Left ventricle myocardium inferior (tissue), 1 donor: ENCODE results near the gene PROB1. TPM values are rescaled to one million over a fixed set of nuclear protein-coding genes. Genes with fewer than 3 reads are reported as not detected.
A peak's percentile ranks its signal among the peaks of the same experiment; 100 is the strongest.
"Not testable (repeated sequence)": the region's sequence is repeated elsewhere in the genome, so short reads cannot be mapped to it uniquely, and the experiment has no call there.

Experiments used
- DNase-seq: peaks from one replicate; pipeline ENCODE4 v3.0.0-alpha.2; 2020
- H3K27ac ChIP-seq: fragments of 200-600 bp; replicated peaks from 2 replicates; pipeline ENCODE4 v1.8.0; 2021
- H3K27me3 ChIP-seq: fragments of 200-600 bp; 2 replicates; pipeline ENCODE4 v1.8.0; 2021; ENCODE audit warnings: low read depth
- H3K36me3 ChIP-seq: fragments of 200-600 bp; 2 replicates; pipeline ENCODE4 v1.8.0; 2021
- H3K4me1 ChIP-seq: fragments of 200-600 bp; 2 replicates; pipeline ENCODE4 v1.8.0; 2021
- H3K4me3 ChIP-seq: fragments of 200-600 bp; 2 replicates; pipeline ENCODE4 v1.8.0; 2021; ENCODE audit warnings: mild to moderate bottlenecking, moderate library complexity
- H3K9me3 ChIP-seq: fragments of 200-600 bp; replicated peaks from 2 replicates; pipeline ENCODE4 v1.8.0; 2021
- CTCF ChIP-seq: fragments of 200-600 bp; IDR thresholded peaks from 2 replicates; pipeline ENCODE4 v1.8.0; 2021; ENCODE audit warnings: antibody characterized with exemption, mild to moderate bottlenecking, borderline replicate concordance
- intact Hi-C: fragments of 100-400 bp; cut with micrococcal nuclease; formaldehyde crosslinking; loops from one replicate; pipeline ENCODE4 v1.11.0; 2022
- long read RNA-seq: library from polyadenylated mRNA; unstranded; transcript quantifications from one replicate; pipeline ENCODE4 v2.0.0, GENCODE V29; 2021
- total RNA-seq: library from RNA; stranded (reverse); fragmentation: NEBNext Ultra II Directional; extraction: Animal tissue kit (Norgen Biotek cat#: 25700); gene quantifications from one replicate; pipeline ENCODE4 v1.2.1, GENCODE V29; 2021
- donor health status: DM: no; HTN: yes; CAD: no; lungs with severe emphysema.

PROB1 gene, protein sequence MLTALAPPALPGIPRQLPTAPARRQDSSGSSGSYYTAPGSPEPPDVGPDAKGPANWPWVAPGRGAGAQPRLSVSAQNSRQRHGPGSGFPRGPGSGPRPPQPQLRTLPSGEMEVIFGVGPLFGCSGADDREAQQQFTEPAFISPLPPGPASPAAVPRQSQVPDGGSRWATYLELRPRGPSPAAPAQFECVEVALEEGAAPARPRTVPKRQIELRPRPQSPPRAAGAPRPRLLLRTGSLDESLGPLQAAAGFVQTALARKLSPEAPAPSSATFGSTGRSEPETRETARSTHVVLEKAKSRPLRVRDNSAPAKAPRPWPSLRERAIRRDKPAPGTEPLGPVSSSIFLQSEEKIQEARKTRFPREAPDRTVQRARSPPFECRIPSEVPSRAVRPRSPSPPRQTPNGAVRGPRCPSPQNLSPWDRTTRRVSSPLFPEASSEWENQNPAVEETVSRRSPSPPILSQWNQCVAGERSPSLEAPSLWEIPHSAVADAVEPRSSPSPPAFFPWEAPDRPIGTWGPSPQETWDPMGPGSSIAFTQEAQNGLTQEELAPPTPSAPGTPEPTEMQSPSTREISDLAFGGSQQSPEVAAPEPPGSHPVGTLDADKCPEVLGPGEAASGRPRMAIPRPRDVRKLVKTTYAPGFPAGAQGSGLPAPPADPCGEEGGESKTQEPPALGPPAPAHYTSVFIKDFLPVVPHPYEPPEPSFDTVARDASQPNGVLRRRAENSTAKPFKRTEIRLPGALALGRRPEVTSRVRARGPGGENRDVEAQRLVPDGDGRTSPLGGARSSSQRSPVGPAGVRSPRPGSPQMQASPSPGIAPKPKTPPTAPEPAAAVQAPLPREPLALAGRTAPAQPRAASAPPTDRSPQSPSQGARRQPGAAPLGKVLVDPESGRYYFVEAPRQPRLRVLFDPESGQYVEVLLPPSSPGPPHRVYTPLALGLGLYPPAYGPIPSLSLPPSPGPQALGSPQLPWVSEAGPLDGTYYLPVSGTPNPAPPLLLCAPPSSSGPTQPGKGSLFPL
- total RNA-seq, result 46.3 TPM
- long read RNA-seq, full-length matches to known transcripts, result 124 of 124 reads
- long read RNA-seq, partial matches to known transcripts, result 0 of 124 reads
- long read RNA-seq, other reads (novel, unspliced or antisense), result 0 of 124 reads

DNA sequence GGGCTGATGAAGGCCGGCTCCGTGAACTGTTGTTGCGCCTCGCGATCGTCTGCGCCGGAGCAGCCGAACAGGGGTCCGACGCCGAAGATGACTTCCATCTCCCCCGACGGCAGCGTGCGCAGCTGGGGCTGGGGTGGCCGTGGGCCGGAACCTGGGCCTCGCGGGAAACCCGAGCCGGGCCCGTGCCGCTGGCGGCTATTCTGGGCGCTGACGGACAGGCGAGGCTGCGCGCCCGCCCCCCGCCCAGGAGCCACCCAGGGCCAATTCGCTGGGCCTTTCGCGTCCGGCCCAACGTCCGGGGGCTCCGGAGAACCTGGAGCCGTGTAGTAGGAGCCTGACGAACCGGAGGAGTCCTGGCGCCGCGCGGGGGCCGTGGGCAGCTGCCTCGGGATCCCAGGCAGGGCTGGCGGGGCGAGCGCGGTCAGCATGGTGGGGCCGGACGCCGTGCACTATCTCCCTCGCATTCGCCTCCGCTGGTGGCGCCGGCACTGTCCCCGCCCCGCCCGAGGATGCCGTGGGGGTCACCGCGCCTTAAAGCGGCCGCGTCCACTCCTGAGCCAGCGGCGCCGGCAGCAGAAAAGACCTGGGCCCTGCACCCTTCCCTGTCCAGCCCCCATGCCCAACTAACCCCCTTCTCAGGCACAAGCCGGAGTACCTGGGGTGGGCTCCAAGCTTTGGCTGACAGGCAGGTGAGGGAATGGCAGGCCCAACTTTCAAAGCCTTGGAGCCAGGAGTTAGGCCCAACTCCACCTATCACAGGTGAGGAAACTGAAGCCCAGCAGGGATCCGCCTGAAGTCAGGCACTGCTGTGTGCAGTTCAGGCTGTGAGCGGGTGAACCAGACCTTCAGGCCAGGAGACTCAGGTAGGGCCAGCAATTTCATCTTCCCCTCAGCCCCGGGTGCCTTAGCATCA is at the start of gene PROB1:
PROB1 (minus strand) TSS at position 451 of the 913 bp plus-strand sequence; CDS start at position 428, 23 bp downstream.
- no peak for TF ChIP-seq CTCF
- Histone ChIP-seq H3K27ac (peak within 1 kb of the TSS; percentile 96), H3K27me3 (no peaks in the 10 kb centered on the region), H3K9me3 (no peaks in the 10 kb centered on the region), H3K36me3 (peaks cover 10% of the 10 kb centered on the region), H3K4me1 (peaks cover 80% of the 10 kb centered on the region), H3K4me3 (peak within 1 kb of the TSS; percentile 77)
- intact Hi-C loops, result no loop called here
- peak; percentile 77 for DNase-seq

- no peak for TF ChIP-seq CTCF
- no peaks in the 10 kb centered on the region for H3K36me3 ChIP-seq
- no peak for DNase-seq
- H3K27ac ChIP-seq, result no peak overlapping the region
- peaks cover 25% of the 10 kb centered on the region for H3K4me1 ChIP-seq
- no peaks in the 10 kb centered on the region for H3K27me3 ChIP-seq
- H3K9me3 ChIP-seq, result no peaks in the 10 kb centered on the region
- no peak overlapping the region for H3K4me3 ChIP-seq
- intact Hi-C loops, result loop anchor here (10.0 kb wide), 1 partner anchor 51 kb away; no protein-coding TSS in a partner anchor
Measured at GRCh38 chr5:139443831-139444453, 49.0 kb upstream of the PROB1 start.

- Histone ChIP-seq H3K27ac (peak overlapping the region; percentile 95), H3K36me3 (peaks cover 21% of the 10 kb centered on the region), H3K4me1 (peaks cover 17% of the 10 kb centered on the region)
- H3K27me3 ChIP-seq, DNase-seq, H3K9me3 ChIP-seq, H3K4me3 ChIP-seq: not testable (repeated sequence)
- intact Hi-C loops, result loop anchor here (10.0 kb wide), 1 partner anchor 54 kb away; no protein-coding TSS in a partner anchor
Measured at GRCh38 chr5:139440416-139440815, 45.5 kb upstream of the PROB1 start.

DNA sequence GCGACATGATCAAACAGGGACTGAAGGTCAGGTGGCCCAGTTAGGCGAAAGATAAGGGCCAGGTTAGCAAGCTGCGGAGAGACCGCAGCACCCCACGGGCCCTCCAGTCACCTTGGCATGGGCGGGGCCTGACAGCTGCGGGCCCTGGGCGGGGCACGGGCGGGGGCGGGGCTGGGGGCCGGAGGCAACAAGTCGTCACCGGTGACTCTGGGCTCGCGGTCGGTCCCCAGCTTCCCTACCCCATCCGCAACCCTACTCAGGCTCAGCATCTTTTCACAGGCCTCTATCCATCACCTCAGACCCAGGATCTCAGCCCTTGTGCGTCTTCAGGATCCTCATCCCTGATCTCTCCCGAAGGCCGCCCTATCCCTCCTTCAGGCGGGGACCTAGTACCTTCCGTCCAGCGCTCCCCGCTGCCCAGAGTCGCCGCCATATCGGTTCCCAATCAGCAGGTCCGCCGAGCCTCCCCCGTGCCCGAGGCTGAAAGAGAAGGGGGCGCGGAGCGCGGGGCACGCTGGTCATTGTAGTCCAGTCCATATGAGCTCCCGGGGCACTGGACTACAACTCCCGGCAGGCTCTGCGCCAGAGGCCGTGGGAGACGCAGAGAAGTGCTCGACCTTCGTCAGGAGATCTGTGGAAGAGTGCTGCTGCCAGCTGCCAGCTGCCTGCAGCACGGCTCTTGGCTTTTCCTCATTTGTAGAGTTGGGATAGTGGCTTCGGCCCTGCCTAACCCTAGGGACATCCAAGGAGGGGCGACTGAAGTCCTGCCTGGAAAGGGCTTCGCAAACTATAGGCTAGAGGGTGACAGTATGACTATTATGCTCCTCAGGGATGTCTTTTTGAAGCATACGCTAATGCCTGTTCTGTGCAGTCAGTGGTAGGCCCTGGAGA is 44.4 kb upstream of the PROB1 start, which contains the start of gene DNAJC18:
DNAJC18 (minus strand) TSS at position 513 of the 891 bp plus-strand sequence; CDS start at position 433, 80 bp downstream.
- peaks cover 32% of the 10 kb centered on the region for H3K36me3 ChIP-seq
- peak within 1 kb of the TSS; percentile 81 for H3K4me3 ChIP-seq
- peak within 1 kb of the TSS; percentile 95 for H3K27ac ChIP-seq
- DNase-seq, result peak; percentile 96
- intact Hi-C loops, result no loop called here
- TF ChIP-seq CTCF, result no peak
- H3K4me1 ChIP-seq, result peaks cover 17% of the 10 kb centered on the region
- no peaks in the 10 kb centered on the region for H3K9me3 ChIP-seq
- no peaks in the 10 kb centered on the region for H3K27me3 ChIP-seq
